Omental fat pad (tissue), 4 donors: ENCODE measurements around the gene EGFL8. TPM values are rescaled to one million over a fixed set of nuclear protein-coding genes. Genes with fewer than 3 reads are reported as not detected.
"Not testable (repeated sequence)": the region's sequence is repeated elsewhere in the genome, so short reads cannot be mapped to it uniquely, and the experiment has no call there.

Source experiments
- ATAC-seq: fragments of 150-250 bp; one replicate; pipeline ENCODE4 v1.9.1; 2016; ENCODE audit warnings: mild to moderate bottlenecking, moderate library complexity; ENCODE audit not compliant: low FRiP score
- DNase-seq: peaks from one replicate; pipeline ENCODE4 v3.0.0-alpha.2; 2019; ENCODE audit warnings: low spot score
- total RNA-seq, 4 donors: library from RNA; depleted of rRNA; stranded (reverse); fragments of >200 nt; gene quantifications; one replicate each; pipeline ENCODE4 v1.1.0, GENCODE V29; 2016
- TF ChIP-seq, protein P1 (sequence below), 3 donors: fragments of 450-650 bp; IDR thresholded peaks; one replicate each; pipeline ENCODE4 v1.5.1; 2016 to 2017; ENCODE audit warnings: antibody characterized with exemption in 3 of 3, mild to moderate bottlenecking in 3 of 3, moderate library complexity in 2 of 3

Gene EGFL8
- total RNA-seq, 4 donors from 2014 or later: 8.9 to 17.3 (median 13.3) TPM

- ATAC-seq (no peak), DNase-seq (no peak)
Observed at GRCh38 chr6:32183483-32184083, 19.2 kb downstream of the EGFL8 start.

GRCh38 chr6:32184084-32184640 lies 19.8 kb downstream of the EGFL8 start, which contains the start of gene AGER:
Gene AGER (minus strand): TSS chr6:32184253. CDS start chr6:32184222, 31 bp downstream.
- ATAC-seq: no peak
- DNase-seq: no peak

More at GRCh38 chr6:32183483-32184083, 19.2 kb downstream of the EGFL8 start:
- TF ChIP-seq, protein P1, sequence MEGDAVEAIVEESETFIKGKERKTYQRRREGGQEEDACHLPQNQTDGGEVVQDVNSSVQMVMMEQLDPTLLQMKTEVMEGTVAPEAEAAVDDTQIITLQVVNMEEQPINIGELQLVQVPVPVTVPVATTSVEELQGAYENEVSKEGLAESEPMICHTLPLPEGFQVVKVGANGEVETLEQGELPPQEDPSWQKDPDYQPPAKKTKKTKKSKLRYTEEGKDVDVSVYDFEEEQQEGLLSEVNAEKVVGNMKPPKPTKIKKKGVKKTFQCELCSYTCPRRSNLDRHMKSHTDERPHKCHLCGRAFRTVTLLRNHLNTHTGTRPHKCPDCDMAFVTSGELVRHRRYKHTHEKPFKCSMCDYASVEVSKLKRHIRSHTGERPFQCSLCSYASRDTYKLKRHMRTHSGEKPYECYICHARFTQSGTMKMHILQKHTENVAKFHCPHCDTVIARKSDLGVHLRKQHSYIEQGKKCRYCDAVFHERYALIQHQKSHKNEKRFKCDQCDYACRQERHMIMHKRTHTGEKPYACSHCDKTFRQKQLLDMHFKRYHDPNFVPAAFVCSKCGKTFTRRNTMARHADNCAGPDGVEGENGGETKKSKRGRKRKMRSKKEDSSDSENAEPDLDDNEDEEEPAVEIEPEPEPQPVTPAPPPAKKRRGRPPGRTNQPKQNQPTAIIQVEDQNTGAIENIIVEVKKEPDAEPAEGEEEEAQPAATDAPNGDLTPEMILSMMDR (IDR thresholded peaks at IDR 0.05): no peak

DNA sequence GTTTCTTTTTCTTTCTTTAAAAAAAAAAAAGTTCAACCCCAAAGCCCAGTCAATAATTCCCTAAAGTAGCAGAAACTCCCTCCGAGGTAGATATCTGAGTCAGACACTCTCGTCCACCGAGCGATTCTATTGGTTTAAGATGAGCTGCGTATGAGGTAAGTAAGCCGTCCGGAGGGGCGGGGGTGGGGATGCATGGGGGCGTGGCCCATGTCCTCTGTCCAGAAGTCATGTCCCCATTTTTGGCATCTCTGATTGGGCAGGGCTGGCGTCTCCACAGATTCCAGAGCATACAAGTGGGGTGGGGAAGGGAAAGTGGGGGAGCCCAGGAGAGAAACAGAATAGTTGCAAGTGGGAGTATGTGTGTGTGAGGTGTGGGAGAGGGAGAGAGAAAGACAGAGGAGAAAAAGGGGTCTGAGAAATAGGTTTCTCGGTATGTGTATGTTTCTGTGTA lies 21.3 kb downstream of the EGFL8 start:
- ATAC-seq (peak; percentile 46), DNase-seq (peak; percentile 76)

More at GRCh38 chr6:32184084-32184640, 19.8 kb downstream of the EGFL8 start, which contains the start of gene AGER:
- TF ChIP-seq, protein P1 (IDR thresholded peaks at IDR 0.05): no peak

- not testable (repeated sequence) for DNase-seq, ATAC-seq
Observed at GRCh38 chr6:32186151-32186840, 21.9 kb downstream of the EGFL8 start.

DNA sequence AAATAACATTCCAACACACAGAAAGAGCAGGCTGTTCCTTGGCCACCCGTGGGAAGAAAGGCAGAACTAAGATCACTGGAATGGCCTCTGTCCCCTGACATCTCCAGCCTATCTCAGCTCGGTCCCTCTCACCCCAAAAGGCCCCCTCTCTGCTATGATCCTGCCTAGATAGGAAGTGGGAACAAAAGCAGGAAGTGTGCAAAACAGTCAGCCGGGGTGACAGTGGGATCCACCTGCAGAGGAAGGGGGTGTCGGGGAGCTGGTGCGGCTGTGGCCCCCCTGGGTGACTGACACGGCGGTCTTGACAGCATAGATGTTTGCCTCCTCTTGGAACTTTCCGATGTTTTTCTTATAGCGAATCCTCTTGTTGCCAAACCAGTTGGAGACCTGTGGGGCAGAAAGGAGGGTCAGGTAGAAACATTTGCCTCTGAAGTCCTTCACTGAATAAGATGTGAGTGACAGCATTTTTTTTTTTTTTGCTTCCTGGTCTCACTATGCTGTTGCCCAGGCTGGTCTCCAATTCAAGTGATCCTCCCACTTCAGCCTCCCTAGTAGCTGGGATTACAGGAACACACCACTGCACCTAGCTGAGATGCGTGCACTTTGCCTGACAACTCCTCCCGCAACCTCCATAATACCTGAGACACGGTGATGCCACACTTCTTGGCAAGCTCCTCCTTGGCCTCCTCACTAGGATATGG lies 22.8 kb downstream of the EGFL8 start:
- DNase-seq (no peak), ATAC-seq (no peak)
- TF ChIP-seq, protein P1 (IDR thresholded peaks at IDR 0.05): no peak

GRCh38 chr6:32187725-32188380 lies 23.5 kb downstream of the EGFL8 start:
- not testable (repeated sequence) for ATAC-seq, DNase-seq

- ATAC-seq (no peak), DNase-seq (no peak)
- TF ChIP-seq, protein P1 (IDR thresholded peaks at IDR 0.05): no peak
Observed at GRCh38 chr6:32188381-32189068, 24.1 kb downstream of the EGFL8 start.
